ENCODE results near the gene DOCK3.
"Not testable (repeated sequence)": the region's sequence is repeated elsewhere in the genome, so short reads cannot be mapped to it uniquely, and the experiment has no call there.

DNA sequence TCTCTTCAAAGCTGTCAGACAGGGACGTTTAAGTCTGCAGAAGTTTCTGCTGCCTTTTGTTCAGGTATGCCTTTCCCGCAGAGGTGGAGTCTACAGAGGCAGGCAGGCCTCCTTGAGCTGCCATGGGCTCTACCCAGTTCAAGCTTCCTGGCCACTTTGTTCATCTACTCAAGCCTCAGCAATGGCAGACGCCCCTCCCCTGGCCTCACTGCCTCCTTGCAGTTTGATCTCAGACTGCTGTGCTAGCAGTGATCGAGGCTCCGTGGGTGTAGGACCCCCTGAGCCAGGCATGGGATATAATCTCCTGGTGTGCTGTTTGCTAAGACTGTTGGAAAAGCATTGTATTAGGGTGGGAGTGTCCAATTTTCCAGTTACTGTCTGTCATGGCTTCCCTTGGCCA is 247.3 kb downstream of the DOCK3 start:
- not testable (repeated sequence) for TF ChIP-seq POLR2AphosphoS5 (IDR thresholded peaks at IDR 0.05; ENCODE audit: borderline replicate concordance, low read depth, low read length); EZH2 (IDR thresholded peaks at IDR 0.05)
